Trophoblast cell (in vitro differentiated cells and primary cell): ENCODE results near the gene DARS2.
"Not testable (repeated sequence)": the region's sequence is repeated elsewhere in the genome, so short reads cannot be mapped to it uniquely, and the experiment has no call there.

Source experiments
- DNase-seq, 2 donors: peaks; one replicate each; pipeline ENCODE4 v3.0.0-alpha.2; 2016
- H2AFZ ChIP-seq: 2 replicates; pipeline ENCODE4 v1.6.1; 2013; ENCODE audit warnings: low read length, moderate library complexity, mild to moderate bottlenecking; ENCODE audit not compliant: insufficient read depth, poor library complexity
- H2AK5ac ChIP-seq: 2 replicates; pipeline ENCODE4 v1.6.1; 2013; ENCODE audit warnings: mild to moderate bottlenecking, low read length
- H2BK120ac ChIP-seq: 2 replicates; pipeline ENCODE4 v1.6.1; 2013; ENCODE audit warnings: low read length, mild to moderate bottlenecking, moderate library complexity; ENCODE audit not compliant: insufficient read depth, poor library complexity
- H2BK12ac ChIP-seq: 2 replicates; pipeline ENCODE4 v1.6.1; 2013; ENCODE audit warnings: mild to moderate bottlenecking, low read length, moderate library complexity
- H2BK5ac ChIP-seq: 2 replicates; pipeline ENCODE4 v1.6.1; 2013; ENCODE audit warnings: low read length, low read depth, moderate library complexity, mild to moderate bottlenecking; ENCODE audit not compliant: poor library complexity
- H3K14ac ChIP-seq: 2 replicates; pipeline ENCODE4 v1.6.1; 2013; ENCODE audit warnings: mild to moderate bottlenecking, low read length
- H3K18ac ChIP-seq: 2 replicates; pipeline ENCODE4 v1.6.1; 2013; ENCODE audit warnings: mild to moderate bottlenecking, low read length
- H3K23ac ChIP-seq: 2 replicates; pipeline ENCODE4 v1.6.1; 2013; ENCODE audit warnings: low read length
- H3K27ac ChIP-seq: 2 replicates; pipeline ENCODE4 v1.5.1; 2013; ENCODE audit warnings: low read depth, mild to moderate bottlenecking, inconsistent platforms, low read length, moderate library complexity
- H3K27me3 ChIP-seq: 2 replicates; pipeline ENCODE4 v1.6.1; 2013; ENCODE audit warnings: inconsistent platforms, mild to moderate bottlenecking, low read length, moderate library complexity; ENCODE audit not compliant: insufficient read depth
- H3K36me3 ChIP-seq, 2 experiments: 1 replicate in 1 of 2; 2 replicates in 1 of 2; pipeline ENCODE4 v1.6.1; 2013; ENCODE audit warnings: low read length in 2 of 2, mild to moderate bottlenecking in 2 of 2, moderate library complexity in 1 of 2; ENCODE audit not compliant: insufficient read depth in 2 of 2, control insufficient read depth in 1 of 2
- H3K4ac ChIP-seq: 2 replicates; pipeline ENCODE4 v1.6.1; 2013; ENCODE audit warnings: low read depth, mild to moderate bottlenecking, low read length, moderate library complexity
- H3K4me1 ChIP-seq, 2 experiments: 1 replicate in 1 of 2; 2 replicates in 1 of 2; pipeline ENCODE4 v1.6.1; 2013; ENCODE audit warnings: low read length in 2 of 2, mild to moderate bottlenecking in 2 of 2, moderate library complexity in 1 of 2; ENCODE audit not compliant: insufficient read depth in 2 of 2, control insufficient read depth in 1 of 2
- H3K4me2 ChIP-seq: 2 replicates; pipeline ENCODE4 v1.6.1; 2013; ENCODE audit warnings: inconsistent platforms, mild to moderate bottlenecking, low read length, moderate library complexity
- H3K4me3 ChIP-seq: 2 replicates; pipeline ENCODE4 v1.5.1; 2013; ENCODE audit warnings: mild to moderate bottlenecking, low read depth, low read length, inconsistent platforms
- H3K79me1 ChIP-seq: one replicate; pipeline ENCODE4 v1.6.1; 2013; ENCODE audit warnings: low read length
- H3K79me2 ChIP-seq: 2 replicates; pipeline ENCODE4 v1.6.1; 2013; ENCODE audit warnings: low read length, mild to moderate bottlenecking; ENCODE audit not compliant: control insufficient read depth, insufficient read depth, poor library complexity
- H3K9ac ChIP-seq: 2 replicates; pipeline ENCODE4 v1.6.1; 2013; ENCODE audit warnings: mild to moderate bottlenecking, low read length
- H3K9me3 ChIP-seq: 2 replicates; pipeline ENCODE4 v1.6.1; 2013; ENCODE audit warnings: low read depth, mild to moderate bottlenecking, control low read depth, inconsistent platforms, low read length; ENCODE audit not compliant: insufficient read depth
- H4K12ac ChIP-seq: 2 replicates; pipeline ENCODE4 v1.6.1; 2013; ENCODE audit warnings: low read depth, mild to moderate bottlenecking, low read length, moderate library complexity
- H4K8ac ChIP-seq: 2 replicates; pipeline ENCODE4 v1.6.1; 2013; ENCODE audit warnings: low read depth, mild to moderate bottlenecking, low read length, moderate library complexity
- H4K91ac ChIP-seq: one replicate; pipeline ENCODE4 v1.6.1; 2013; ENCODE audit warnings: low read depth, mild to moderate bottlenecking, low read length, moderate library complexity
- WGBS: extraction: QIAGEN DNeasy Blood & Tissue Kit; methylation state at CpG from one replicate; pipeline ENCODE4 v1.1.7; 2013; ENCODE audit warnings: missing lambda C conversion rate; ENCODE audit not compliant: insufficient read length, insufficient coverage; ENCODE audit errors: extremely low coverage; 5-methylcytosine and 5-hydroxymethylcytosine counted together

The DARS2 gene

GRCh38 chr1:173860065-173860464 lies 35.6 kb downstream of the DARS2 start:
- no peak overlapping the region for H2BK12ac ChIP-seq

GRCh38 chr1:173861731-173862145 lies 37.3 kb downstream of the DARS2 start:
- H2AFZ ChIP-seq = no peak overlapping the region
- no peak overlapping the region for H3K9ac ChIP-seq
- no peaks in the 10 kb centered on the region for H3K27me3 ChIP-seq
- no peak overlapping the region for H3K14ac ChIP-seq
- no peaks in the 10 kb centered on the region for H3K79me1 ChIP-seq
- H2BK5ac ChIP-seq = no peak overlapping the region
- H3K79me2 ChIP-seq = no peaks in the 10 kb centered on the region
- no peak overlapping the region for H3K4ac ChIP-seq
- no peak overlapping the region for H4K12ac ChIP-seq
- H3K36me3 ChIP-seq = peaks cover 12 to 28% of the 10 kb centered on the region in 2 experiments
- H3K27ac ChIP-seq = no peak overlapping the region
- DNase-seq = peak in 1 of 2 donors; percentile 6
- no peak overlapping the region for H2BK12ac ChIP-seq
- no peak overlapping the region for H3K18ac ChIP-seq
- no peak overlapping the region for H2BK120ac ChIP-seq
- no peak overlapping the region for H2AK5ac ChIP-seq
- H4K8ac ChIP-seq = no peak overlapping the region
- H3K9me3 ChIP-seq = no peaks in the 10 kb centered on the region
- no peak overlapping the region for H3K23ac ChIP-seq
- H4K91ac ChIP-seq = no peak overlapping the region
- H3K4me3 ChIP-seq = no peak overlapping the region
- WGBS = no CpG with 5 or more reads among the region's 7 CpGs
- H3K4me1 ChIP-seq = no peaks in the 10 kb centered on the region
- no peak overlapping the region for H3K4me2 ChIP-seq

More at GRCh38 chr1:173860065-173860464, 35.6 kb downstream of the DARS2 start:
- Histone ChIP-seq H2AFZ (no peak overlapping the region), H2BK5ac (no peak overlapping the region), H4K8ac (no peak overlapping the region), H3K23ac (no peak overlapping the region), H3K18ac (no peak overlapping the region), H4K12ac (no peak overlapping the region), H3K4me3 (no peak overlapping the region), H3K9ac (no peak overlapping the region), H3K27ac (no peak overlapping the region), H3K79me2 (no peaks in the 10 kb centered on the region), H3K9me3 (no peaks in the 10 kb centered on the region), H2AK5ac (no peak overlapping the region), H3K4ac (no peak overlapping the region), H3K27me3 (no peaks in the 10 kb centered on the region), H3K14ac (no peak overlapping the region), H3K4me1 (no peaks in the 10 kb centered on the region), H4K91ac (no peak overlapping the region), H3K4me2 (no peak overlapping the region), H3K36me3 (peaks cover 12 to 31% of the 10 kb centered on the region in 2 experiments), H2BK120ac (no peak overlapping the region), H3K79me1 (no peaks in the 10 kb centered on the region)
- no CpG with 5 or more reads among the region's 1 CpG for WGBS
- DNase-seq = no peak

GRCh38 chr1:173862146-173862768 lies 37.8 kb downstream of the DARS2 start:
- peak overlapping the region; percentile 68 for H4K12ac ChIP-seq
- H3K18ac ChIP-seq, H3K4me3 ChIP-seq, H3K27ac ChIP-seq, H4K91ac ChIP-seq, H3K4ac ChIP-seq, H3K9me3 ChIP-seq, H2BK120ac ChIP-seq, H3K4me1 ChIP-seq, H3K14ac ChIP-seq, H3K9ac ChIP-seq, DNase-seq, H3K27me3 ChIP-seq, H3K23ac ChIP-seq, H3K4me2 ChIP-seq, H4K8ac ChIP-seq, H2BK12ac ChIP-seq, H2AK5ac ChIP-seq, H2AFZ ChIP-seq, H3K79me1 ChIP-seq, H3K79me2 ChIP-seq, H2BK5ac ChIP-seq: not testable (repeated sequence)
- no CpG with 5 or more reads among the region's 13 CpGs for WGBS
- peaks cover 13 to 28% of the 10 kb centered on the region in 2 experiments for H3K36me3 ChIP-seq

DNA sequence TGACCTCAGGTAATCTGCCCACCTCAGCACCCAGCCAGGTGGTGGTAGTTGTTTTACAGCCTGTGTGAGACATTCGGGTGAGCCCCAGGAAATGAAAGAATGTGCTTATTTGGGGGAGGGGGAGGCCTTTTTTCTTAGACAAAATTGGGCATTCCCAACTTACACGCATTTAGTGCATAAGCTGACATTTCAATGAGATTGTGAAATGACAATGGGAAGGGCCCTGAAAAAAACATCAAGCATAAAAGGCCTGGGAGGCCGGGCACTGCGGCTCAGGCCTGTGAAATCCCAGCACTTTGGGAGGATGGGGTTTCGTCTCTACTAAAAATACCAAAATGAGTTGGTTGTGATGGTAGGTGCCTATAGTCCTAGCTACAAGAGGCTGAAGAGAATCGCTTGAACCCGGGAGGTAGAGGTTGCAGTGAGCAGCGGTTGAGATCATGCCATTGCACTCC lies 38.3 kb downstream of the DARS2 start:
- Histone ChIP-seq H3K27me3 (no peaks in the 10 kb centered on the region), H4K91ac (no peak overlapping the region), H2AFZ (no peak overlapping the region), H3K4ac (no peak overlapping the region), H3K79me2 (peaks cover 8% of the 10 kb centered on the region), H3K9me3 (no peaks in the 10 kb centered on the region), H3K4me2 (no peak overlapping the region), H4K8ac (no peak overlapping the region), H3K14ac (no peak overlapping the region), H3K23ac (no peak overlapping the region), H2BK120ac (no peak overlapping the region), H3K36me3 (peaks cover 13 to 25% of the 10 kb centered on the region in 2 experiments), H3K4me1 (no peaks in the 10 kb centered on the region), H3K27ac (no peak overlapping the region), H2BK12ac (no peak overlapping the region), H4K12ac (peak overlapping the region; percentile 68), H3K4me3 (no peak overlapping the region), H3K9ac (no peak overlapping the region), H2BK5ac (no peak overlapping the region), H3K18ac (no peak overlapping the region), H3K79me1 (peaks cover 8% of the 10 kb centered on the region), H2AK5ac (no peak overlapping the region)
- DNase-seq = no peak
- WGBS = no CpG with 5 or more reads among the region's 8 CpGs
